Stimulated activated CD8-positive, alpha-beta memory T cell treated with anti-CD3 and anti-CD28 coated beads, Interleukin-12 subunit alpha, Interleukin-12 subunit beta, amount 100 ng/mL, for 24 hours (primary cell): Measurements from ENCODE around the gene STRIP2.
A peak's percentile ranks its signal among the peaks of the same experiment; 100 is the strongest.
"Not testable (repeated sequence)": the region's sequence is repeated elsewhere in the genome, so short reads cannot be mapped to it uniquely, and the experiment has no call there.

Experiments used
- DNase-seq: peaks from one replicate; pipeline ENCODE4 v3.0.0-alpha.2; 2020; ENCODE audit errors: extremely low read depth

Gene STRIP2

GRCh38 chr7:129530795-129531391 lies 96.7 kb downstream of the STRIP2 start:
- peak; percentile 40 for DNase-seq

- no peak for DNase-seq
These were observed 97.5 kb downstream of the STRIP2 start for GRCh38 chr7:129531721-129532120.

GRCh38 chr7:129532375-129532774 lies 98.1 kb downstream of the STRIP2 start:
- DNase-seq: no peak

GRCh38 chr7:129534558-129535274 lies 100.5 kb downstream of the STRIP2 start:
- DNase-seq: not testable (repeated sequence)

GRCh38 chr7:129535896-129536295 lies 101.7 kb downstream of the STRIP2 start:
- no peak for DNase-seq

GRCh38 chr7:129536323-129536722 lies 102.1 kb downstream of the STRIP2 start:
- DNase-seq: no peak
